HG02798 (cell line): Measurements from ENCODE around the gene SLC1A4.

ENCODE experiments used
- ATAC-seq: cut with Tn5 transposase; IDR thresholded peaks from one replicate; pipeline ENCODE4 v1.9.1; 2021; ENCODE audit warnings: mild to moderate bottlenecking; ENCODE audit not compliant: unreplicated experiment, poor library complexity

SLC1A4 gene

DNA sequence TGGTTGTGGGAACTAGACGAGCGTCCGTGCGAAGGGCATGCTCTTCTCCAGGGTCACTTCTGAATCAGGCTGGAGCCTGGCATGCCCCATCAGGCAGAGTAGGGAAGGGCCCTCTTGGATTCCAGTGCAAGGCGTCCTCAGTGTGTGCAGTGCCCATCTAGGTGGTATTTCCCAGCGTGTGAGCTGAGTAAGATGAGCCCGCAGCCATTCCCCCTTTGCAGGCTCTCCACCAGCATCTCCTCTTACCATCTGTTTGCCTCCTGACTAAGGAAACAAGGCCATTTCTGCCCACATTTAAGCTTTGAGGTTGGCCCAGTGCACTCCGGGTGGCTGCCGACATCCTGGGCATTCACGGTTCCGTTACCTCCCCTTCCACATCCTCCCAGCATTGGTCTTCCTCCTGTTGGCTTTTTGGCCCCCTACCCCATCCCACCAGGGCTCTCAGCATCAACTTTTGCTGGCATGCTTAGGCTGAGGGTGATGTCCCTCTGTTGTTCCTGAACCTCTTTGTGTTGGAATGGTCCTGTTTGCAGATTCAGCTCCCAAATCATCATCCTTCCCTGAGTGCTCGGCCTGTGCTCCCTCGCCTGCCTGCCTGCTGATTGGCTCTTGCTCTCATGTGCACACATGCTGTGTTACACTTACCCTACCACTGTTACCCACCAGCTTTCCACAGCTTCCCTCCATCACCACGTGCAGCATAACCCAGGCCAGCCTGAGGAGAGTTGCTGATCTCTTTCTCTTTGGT, 78.8 kb downstream of the SLC1A4 start:
- ATAC-seq = no peak

DNA sequence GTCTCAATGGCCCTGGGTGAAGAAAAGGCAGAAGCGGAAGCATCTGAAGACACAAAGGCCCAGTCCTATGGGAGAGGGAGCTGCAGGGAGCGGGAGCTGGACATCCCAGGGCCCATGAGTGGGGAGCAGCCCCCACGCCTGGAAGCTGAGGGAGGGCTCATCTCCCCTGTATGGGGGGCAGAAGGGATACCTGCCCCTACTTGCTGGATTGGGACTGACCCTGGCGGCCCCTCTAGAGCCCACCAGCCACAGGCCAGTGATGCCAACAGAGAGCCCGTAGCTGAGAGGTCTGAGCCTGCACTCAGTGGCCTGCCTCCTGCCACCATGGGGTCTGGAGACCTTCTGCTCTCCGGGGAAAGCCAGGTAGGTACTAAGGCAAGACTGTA, 80.2 kb downstream of the SLC1A4 start:
- no peak for ATAC-seq

DNA sequence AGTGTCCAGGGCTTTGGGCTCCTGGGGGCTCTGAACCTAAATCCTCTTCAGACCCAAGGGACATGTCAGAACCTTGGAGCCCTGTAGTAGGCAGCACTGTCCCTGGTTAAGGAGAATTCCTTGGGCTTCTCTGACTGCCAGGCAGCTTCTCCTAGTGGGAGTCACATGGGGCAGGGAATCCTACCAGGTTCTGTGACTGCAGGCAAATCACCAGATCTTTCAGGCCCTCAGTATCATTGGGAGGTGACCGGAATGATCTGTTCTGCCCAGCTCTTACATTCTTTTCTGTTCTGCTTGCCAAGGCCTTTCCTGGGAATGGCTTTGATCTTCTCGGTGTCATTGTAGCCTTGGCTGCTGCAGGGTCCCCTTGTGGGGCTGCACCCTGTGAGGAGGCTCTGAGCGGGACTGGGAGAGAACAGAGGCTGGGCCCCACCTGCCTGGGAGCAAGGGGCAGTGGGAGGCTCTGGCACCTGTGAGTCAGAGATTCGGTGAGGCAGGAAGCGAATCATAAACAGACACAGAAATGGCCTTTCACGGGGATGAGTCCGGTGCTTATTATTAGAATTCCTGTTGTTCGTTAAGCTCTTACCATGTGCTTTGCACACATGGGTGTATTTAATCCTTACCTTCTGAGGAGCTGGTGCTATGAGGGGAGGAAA, 81.1 kb downstream of the SLC1A4 start:
- ATAC-seq = no peak

DNA sequence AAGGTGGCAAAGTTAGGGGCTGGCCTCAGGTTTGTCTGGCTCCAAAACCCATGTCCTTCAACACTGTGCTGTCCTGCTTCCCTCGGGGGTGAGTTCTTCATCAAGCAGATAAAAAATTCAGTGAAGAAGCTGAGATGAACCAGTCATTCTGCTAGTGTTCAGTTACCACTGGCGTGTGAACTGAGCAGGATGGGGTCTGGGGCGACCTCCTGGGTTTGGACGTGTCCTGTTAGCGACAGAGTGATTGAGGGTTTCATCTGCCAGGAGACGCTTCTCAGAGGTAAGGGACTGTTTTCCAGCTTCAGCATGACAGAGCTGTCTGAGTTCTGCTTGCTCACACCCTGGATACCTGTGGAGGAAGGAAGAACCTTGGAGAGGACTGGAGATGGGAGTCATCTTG, 81.7 kb downstream of the SLC1A4 start:
- no peak for ATAC-seq

DNA sequence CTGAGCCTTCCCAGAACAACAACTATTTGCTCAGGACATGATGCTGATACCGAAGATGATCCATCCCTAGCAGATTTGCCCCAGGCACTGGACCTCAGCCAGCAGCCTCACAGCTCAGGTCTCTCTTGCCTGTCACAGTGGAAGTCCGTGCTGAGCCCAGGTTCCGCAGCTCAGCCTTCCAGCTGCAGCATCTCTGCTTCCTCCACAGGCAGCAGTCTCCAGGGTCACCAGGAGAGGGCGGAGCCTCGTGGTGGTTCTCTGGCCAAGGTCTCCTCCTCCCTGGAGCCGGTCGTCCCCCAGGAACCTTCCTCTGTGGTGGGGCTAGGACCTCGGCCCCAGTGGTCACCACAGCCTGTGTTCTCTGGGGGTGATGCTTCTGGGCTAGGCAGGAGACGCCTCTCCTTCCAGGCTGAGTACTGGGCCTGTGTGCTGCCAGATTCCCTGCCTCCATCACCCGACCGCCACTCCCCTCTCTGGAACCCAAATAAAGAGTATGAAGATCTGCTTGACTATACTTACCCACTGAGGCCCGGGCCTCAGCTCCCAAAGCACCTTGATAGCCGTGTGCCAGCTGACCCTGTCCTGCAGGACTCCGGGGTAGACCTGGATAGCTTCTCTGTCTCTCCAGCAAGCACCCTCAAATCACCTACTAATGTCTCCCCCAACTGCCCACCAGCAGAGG, 82.4 kb downstream of the SLC1A4 start:
- ATAC-seq = no peak

DNA sequence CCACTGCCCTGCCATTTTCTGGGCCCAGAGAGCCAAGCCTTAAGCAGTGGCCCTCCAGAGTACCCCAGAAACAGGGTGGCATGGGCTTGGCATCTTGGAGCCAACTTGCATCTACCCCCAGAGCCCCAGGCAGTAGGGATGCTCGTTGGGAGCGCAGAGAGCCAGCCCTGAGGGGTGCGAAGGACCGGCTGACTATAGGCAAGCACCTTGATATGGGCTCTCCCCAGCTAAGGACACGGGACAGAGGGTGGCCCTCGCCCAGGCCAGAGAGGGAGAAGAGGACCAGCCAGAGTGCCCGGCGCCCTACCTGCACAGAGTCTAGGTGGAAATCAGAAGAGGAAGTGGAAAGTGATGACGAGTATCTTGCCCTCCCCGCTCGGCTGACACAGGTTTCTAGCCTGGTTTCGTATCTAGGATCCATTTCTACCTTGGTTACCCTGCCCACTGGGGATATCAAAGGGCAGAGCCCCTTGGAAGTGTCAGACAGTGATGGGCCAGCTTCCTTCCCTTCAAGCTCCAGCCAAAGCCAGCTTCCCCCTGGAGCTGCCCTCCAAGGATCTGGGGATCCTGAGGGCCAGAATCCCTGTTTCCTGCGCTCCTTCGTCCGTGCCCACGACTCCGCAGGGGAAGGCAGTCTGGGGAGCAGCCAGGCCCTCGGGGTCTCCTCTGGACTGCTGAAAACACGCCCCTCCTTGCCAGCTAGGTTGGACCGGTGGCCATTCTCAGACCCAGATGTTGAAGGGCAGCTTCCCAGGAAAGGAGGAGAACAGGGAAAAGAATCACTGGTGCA, 83.2 kb downstream of the SLC1A4 start:
- peak; percentile 57 for ATAC-seq
